Stimulated activated CD4-positive, alpha-beta T cell treated with anti-CD3 and anti-CD28 coated beads, Interleukin-4, amount 100 ng/mL, for 24 hours (primary cell): ENCODE results near the gene CCR5.

Source experiments
- DNase-seq: peaks from one replicate; pipeline ENCODE4 v3.0.0-alpha.2; 2020

The CCR5 gene

GRCh38 chr3:46359733-46360493 is 10.8 kb upstream of the CCR5 start:
- peak; percentile 33 for DNase-seq

DNA sequence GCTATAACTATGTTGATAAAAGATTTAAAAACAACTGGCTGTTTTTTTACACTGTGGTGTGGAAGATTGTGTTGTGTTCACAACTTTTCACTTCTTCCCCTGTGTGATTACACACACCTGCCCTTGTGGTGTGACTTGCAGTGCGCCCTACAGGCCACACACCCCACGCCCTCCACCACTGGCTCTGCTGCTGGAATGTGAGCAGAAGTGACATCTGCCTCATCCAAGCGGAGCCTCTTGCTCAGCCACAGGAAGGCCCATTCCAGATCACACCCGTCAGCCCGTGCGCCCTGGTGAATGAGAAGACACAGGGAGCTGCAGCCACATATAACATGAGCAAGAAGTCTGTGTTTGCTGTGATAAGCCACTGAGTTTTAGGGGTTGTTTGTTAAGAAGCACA is 9.8 kb upstream of the CCR5 start:
- DNase-seq, result no peak

- DNase-seq, result no peak
Observed at GRCh38 chr3:46361408-46362283, 9.1 kb upstream of the CCR5 start.

DNA sequence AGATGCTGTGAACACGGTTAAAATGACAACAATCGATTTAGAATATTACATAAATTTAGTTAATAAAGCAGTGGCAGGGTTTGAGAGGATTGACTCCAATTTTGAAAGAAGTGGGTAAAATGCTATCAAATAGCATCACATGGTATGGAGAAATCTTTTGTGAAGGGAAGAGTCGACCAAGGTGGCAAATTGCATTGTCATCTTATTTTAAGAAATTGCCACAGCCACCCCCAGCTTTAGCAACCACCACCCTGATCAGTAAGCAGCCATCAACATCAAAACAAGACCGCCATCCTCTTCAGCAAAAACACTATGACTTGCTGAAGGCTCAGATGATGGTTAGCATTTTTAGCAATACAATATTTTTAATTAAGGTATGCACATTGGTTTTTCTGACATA is 5.7 kb upstream of the CCR5 start:
- no peak for DNase-seq

DNA sequence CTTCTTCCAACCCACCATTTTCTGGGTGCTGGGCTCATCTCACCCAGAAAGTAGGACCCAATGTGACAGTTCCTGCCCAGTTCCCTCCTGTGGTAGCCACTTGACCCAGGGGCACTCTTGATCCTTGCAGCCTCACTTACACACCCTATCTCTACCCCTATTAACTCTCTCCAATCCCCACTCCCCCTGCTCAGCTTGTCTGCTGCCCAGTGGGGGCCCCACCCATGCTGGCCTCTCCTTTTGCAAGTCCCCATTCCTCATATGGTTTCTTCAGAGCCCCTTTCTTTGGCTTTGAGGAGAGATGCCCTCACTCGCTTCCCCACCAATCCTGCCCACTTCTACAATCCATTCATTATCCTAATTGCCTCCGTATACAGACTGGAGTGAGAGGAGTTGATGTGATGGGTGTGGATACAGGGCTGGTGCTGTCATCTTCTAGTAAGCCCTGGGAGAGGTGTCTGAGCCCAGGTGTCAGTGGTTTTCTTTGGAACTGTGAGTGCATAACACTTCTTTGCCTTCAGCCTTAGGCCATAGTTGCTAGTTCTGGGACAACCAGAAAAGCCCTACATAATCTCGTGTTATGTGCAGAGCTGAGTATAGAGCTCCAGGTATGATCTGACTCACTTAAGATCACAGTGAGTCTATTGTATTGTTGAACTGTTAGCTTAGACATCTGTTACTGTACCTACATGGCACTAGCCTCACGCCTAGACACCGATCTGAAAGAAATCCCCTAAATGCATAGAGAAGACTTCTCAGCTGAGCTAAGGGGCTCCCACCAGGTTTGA is 4.8 kb upstream of the CCR5 start:
- no peak for DNase-seq

GRCh38 chr3:46367811-46368210 is 2.9 kb upstream of the CCR5 start:
- DNase-seq, result no peak

GRCh38 chr3:46368569-46368968 is 2.2 kb upstream of the CCR5 start:
- peak; percentile 58 for DNase-seq

DNA sequence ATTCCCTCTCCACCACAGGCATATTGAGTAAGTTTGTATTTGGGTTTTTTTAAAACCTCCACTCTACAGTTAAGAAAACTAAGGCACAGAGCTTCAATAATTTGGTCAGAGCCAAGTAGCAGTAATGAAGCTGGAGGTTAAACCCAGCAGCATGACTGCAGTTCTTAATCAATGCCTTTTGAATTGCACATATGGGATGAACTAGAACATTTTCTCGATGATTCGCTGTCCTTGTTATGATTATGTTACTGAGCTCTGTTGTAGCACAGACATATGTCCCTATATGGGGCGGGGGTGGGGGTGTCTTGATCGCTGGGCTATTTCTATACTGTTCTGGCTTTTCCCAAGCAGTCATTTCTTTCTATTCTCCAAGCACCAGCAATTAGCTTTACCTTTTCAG is 1.6 kb upstream of the CCR5 start:
- no peak for DNase-seq

- peak; percentile 47 for DNase-seq
Observed at GRCh38 chr3:46369675-46370132, 1.0 kb upstream of the CCR5 start.

GRCh38 chr3:46371519-46372340 is 984 bp downstream of the CCR5 start:
- no peak for DNase-seq

DNA sequence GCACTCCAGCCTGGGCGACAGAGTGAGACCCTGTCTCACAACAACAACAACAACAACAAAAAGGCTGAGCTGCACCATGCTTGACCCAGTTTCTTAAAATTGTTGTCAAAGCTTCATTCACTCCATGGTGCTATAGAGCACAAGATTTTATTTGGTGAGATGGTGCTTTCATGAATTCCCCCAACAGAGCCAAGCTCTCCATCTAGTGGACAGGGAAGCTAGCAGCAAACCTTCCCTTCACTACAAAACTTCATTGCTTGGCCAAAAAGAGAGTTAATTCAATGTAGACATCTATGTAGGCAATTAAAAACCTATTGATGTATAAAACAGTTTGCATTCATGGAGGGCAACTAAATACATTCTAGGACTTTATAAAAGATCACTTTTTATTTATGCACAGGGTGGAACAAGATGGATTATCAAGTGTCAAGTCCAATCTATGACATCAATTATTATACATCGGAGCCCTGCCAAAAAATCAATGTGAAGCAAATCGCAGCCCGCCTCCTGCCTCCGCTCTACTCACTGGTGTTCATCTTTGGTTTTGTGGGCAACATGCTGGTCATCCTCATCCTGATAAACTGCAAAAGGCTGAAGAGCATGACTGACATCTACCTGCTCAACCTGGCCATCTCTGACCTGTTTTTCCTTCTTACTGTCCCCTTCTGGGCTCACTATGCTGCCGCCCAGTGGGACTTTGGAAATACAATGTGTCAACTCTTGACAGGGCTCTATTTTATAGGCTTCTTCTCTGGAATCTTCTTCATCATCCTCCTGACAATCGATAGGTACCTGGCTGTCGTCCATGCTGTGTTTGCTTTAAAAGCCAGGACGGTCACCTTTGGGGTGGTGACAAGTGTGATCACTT is 2.0 kb downstream of the CCR5 start:
- DNase-seq, result no peak

GRCh38 chr3:46374755-46375154 is 4.0 kb downstream of the CCR5 start:
- no peak for DNase-seq

DNA sequence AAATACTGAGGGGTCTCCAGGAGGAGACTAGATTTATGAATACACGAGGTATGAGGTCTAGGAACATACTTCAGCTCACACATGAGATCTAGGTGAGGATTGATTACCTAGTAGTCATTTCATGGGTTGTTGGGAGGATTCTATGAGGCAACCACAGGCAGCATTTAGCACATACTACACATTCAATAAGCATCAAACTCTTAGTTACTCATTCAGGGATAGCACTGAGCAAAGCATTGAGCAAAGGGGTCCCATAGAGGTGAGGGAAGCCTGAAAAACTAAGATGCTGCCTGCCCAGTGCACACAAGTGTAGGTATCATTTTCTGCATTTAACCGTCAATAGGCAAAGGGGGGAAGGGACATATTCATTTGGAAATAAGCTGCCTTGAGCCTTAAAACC is 4.5 kb downstream of the CCR5 start:
- no peak for DNase-seq

DNA sequence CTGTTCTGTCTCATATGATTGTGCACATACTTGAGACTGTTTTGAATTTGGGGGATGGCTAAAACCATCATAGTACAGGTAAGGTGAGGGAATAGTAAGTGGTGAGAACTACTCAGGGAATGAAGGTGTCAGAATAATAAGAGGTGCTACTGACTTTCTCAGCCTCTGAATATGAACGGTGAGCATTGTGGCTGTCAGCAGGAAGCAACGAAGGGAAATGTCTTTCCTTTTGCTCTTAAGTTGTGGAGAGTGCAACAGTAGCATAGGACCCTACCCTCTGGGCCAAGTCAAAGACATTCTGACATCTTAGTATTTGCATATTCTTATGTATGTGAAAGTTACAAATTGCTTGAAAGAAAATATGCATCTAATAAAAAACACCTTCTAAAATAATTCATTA is 5.1 kb downstream of the CCR5 start:
- DNase-seq, result no peak

DNA sequence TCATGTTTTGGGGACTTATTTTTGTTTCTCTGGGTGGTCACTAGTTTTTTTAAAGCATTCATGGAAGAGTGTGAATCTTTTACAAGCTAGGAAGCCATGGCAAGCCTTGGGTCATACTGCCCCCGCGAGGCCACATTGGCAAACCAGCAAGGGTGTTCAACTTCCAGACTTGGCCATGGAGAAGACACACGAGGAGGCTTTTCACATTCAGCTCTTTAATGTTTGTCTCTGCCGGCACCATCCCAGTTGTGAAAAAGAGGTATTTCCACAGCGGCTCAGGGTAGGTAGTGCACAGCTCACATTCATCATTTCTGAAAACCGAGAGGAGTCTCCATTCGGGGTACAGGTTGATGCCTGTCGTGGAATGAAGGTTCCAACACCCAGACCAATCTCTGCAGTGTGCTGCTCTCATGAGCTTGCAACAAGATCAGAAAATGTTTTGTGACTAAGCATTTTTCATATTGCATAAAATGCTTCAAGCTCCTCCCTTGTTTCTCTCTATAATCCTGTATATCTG is 7.7 kb downstream of the CCR5 start:
- peak; percentile 74 for DNase-seq

GRCh38 chr3:46380471-46381221 is 9.9 kb downstream of the CCR5 start:
- no peak for DNase-seq

- DNase-seq, result no peak
Observed at GRCh38 chr3:46381625-46382024, 10.9 kb downstream of the CCR5 start.

GRCh38 chr3:46383211-46383950 is 12.6 kb downstream of the CCR5 start:
- no peak for DNase-seq

- no peak for DNase-seq
Observed at GRCh38 chr3:46383951-46384330, 13.2 kb downstream of the CCR5 start.

DNA sequence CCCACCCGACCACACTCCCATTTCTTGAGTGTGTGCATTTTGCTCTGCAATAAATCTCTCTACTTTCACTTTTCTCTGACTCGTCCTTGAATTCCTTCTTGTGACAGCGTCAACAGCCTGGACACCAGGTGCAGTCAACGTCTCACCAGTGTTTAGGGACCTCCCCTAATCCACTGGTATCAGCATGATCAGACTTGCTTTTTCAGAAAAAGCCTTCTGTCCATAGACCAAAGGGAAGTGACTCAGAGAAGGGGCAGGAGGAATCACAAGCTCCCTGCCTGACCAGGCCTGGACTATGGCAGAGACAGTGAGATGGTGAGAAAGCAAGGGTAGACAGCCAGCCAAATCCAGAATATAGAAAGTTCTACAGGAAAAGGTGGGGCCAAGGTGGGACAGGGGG is 15.5 kb downstream of the CCR5 start:
- DNase-seq, result no peak
